ENCODE results near the gene SLC12A9.

GRCh38 chr7:100884736-100885439, 32.4 kb downstream of the SLC12A9 start:
- no peak for TF ChIP-seq TCF7L2 (IDR thresholded peaks at IDR 0.05; ENCODE audit: borderline replicate concordance, low read depth, low read length)
- TF ChIP-seq HOXA7 (CRISPR knock-in tag; IDR thresholded peaks at IDR 0.05; ENCODE audit: borderline replicate concordance) = no peak
- TF ChIP-seq KLF17 (tag by site-specific recombination; IDR thresholded peaks at IDR 0.05) = no peak
- TF ChIP-seq, protein P1, sequence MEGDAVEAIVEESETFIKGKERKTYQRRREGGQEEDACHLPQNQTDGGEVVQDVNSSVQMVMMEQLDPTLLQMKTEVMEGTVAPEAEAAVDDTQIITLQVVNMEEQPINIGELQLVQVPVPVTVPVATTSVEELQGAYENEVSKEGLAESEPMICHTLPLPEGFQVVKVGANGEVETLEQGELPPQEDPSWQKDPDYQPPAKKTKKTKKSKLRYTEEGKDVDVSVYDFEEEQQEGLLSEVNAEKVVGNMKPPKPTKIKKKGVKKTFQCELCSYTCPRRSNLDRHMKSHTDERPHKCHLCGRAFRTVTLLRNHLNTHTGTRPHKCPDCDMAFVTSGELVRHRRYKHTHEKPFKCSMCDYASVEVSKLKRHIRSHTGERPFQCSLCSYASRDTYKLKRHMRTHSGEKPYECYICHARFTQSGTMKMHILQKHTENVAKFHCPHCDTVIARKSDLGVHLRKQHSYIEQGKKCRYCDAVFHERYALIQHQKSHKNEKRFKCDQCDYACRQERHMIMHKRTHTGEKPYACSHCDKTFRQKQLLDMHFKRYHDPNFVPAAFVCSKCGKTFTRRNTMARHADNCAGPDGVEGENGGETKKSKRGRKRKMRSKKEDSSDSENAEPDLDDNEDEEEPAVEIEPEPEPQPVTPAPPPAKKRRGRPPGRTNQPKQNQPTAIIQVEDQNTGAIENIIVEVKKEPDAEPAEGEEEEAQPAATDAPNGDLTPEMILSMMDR (tag by site-specific recombination; IDR thresholded peaks at IDR 0.05) = no peak
- no peak for TF ChIP-seq ZNF175 (tag by site-specific recombination; IDR thresholded peaks at IDR 0.05)
- TF ChIP-seq ZNF426 (tag by site-specific recombination; IDR thresholded peaks at IDR 0.05) = no peak
- TF ChIP-seq ZNF768 (tag by site-specific recombination; IDR thresholded peaks at IDR 0.05) = no peak
- TF ChIP-seq KLF16 (tag by site-specific recombination; IDR thresholded peaks at IDR 0.05) = no peak
- TF ChIP-seq ZNF580 (tag by site-specific recombination; IDR thresholded peaks at IDR 0.05) = no peak
- TF ChIP-seq ZNF274 (IDR thresholded peaks at IDR 0.05; ENCODE audit: low read length) = no peak
- no peak for TF ChIP-seq ZNF274 (tag by site-specific recombination; IDR thresholded peaks at IDR 0.05; ENCODE audit: borderline replicate concordance)
